ENCODE results near the gene ACOX1.

DNA sequence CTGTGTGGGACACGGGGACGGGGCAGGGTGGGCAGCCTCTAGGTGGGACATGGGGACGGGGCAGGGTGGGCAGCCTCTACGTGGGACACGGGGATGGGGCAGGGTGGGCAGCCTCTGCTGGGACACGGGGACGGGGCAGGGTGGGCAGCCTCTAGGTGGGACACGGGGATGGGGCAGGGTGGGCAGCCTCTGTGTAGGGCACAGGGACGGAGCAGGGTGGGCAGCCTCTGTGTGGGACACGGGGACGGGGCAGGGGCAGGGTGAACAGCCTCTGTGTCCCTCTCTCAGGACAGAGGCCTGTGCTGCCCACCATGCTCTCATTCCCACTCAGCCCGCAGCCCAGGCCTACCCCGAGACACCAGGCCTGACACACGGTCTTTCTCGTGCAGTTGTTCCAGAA is 57.4 kb downstream of the ACOX1 start:
- TF ChIP-seq TAF1 (IDR thresholded peaks at IDR 0.05; ENCODE audit: low read depth, low read length) (no peak), POLR2A (IDR thresholded peaks at IDR 0.05; ENCODE audit: low read depth, low read length) (no peak), POLR2AphosphoS5 (IDR thresholded peaks at IDR 0.05; ENCODE audit: low read depth, low read length) (no peak), SPI1 (IDR thresholded peaks at IDR 0.05; ENCODE audit: low read depth, low read length) (no peak), PAX5 (IDR thresholded peaks at IDR 0.05; ENCODE audit: insufficient read depth, low read length, severe bottlenecking) (no peak)
